ENCODE data around the gene SLC17A5.
"Not testable (repeated sequence)": the region's sequence is repeated elsewhere in the genome, so short reads cannot be mapped to it uniquely, and the experiment has no call there.

SLC17A5 gene

GRCh38 chr6:73680289-73680918 lies 26.6 kb upstream of the SLC17A5 start:
- Mint-ChIP-seq H3K36me3 (ENCODE audit: low read depth) (no peaks in the 10 kb centered on the region), H3K9me3 (peaks cover 21% of the 10 kb centered on the region), H3K27ac (no peak overlapping the region), H3K27me3 (ENCODE audit: low read depth, poor library complexity) (peaks cover 9% of the 10 kb centered on the region), H3K4me3 (no peak overlapping the region), H3K4me1 (no peaks in the 10 kb centered on the region)
- no peak for TF ChIP-seq CTCF (IDR thresholded peaks at IDR 0.05)
- no peak for DNase-seq

- not testable (repeated sequence) for H3K27me3 Mint-ChIP-seq (ENCODE audit: low read depth, poor library complexity); H3K4me1 Mint-ChIP-seq; H3K36me3 Mint-ChIP-seq (ENCODE audit: low read depth); H3K27ac Mint-ChIP-seq; H3K4me3 Mint-ChIP-seq; DNase-seq
- peaks cover 21% of the 10 kb centered on the region for H3K9me3 Mint-ChIP-seq
Measured at GRCh38 chr6:73679846-73680245, 26.1 kb upstream of the SLC17A5 start.

GRCh38 chr6:73679009-73679408 lies 25.2 kb upstream of the SLC17A5 start:
- H3K9me3 Mint-ChIP-seq: peaks cover 21% of the 10 kb centered on the region
- H3K36me3 Mint-ChIP-seq (ENCODE audit: low read depth): no peaks in the 10 kb centered on the region
- no peak overlapping the region for H3K4me3 Mint-ChIP-seq
- no peaks in the 10 kb centered on the region for H3K4me1 Mint-ChIP-seq
- H3K27me3 Mint-ChIP-seq (ENCODE audit: low read depth, poor library complexity): peaks cover 4% of the 10 kb centered on the region
- TF ChIP-seq CTCF (IDR thresholded peaks at IDR 0.05): no peak
- no peak overlapping the region for H3K27ac Mint-ChIP-seq
- no peak for DNase-seq

GRCh38 chr6:73675466-73676098 lies 21.8 kb upstream of the SLC17A5 start:
- H3K27me3 Mint-ChIP-seq (ENCODE audit: low read depth, poor library complexity): no peaks in the 10 kb centered on the region

GRCh38 chr6:73671911-73672685 lies 18.3 kb upstream of the SLC17A5 start:
- DNase-seq: no peak
- Mint-ChIP-seq H3K4me1 (no peaks in the 10 kb centered on the region), H3K27me3 (ENCODE audit: low read depth, poor library complexity) (peaks cover 16% of the 10 kb centered on the region), H3K9me3 (no peaks in the 10 kb centered on the region), H3K4me3 (no peak overlapping the region), H3K27ac (no peak overlapping the region), H3K36me3 (ENCODE audit: low read depth) (no peaks in the 10 kb centered on the region)
- no peak for TF ChIP-seq CTCF (IDR thresholded peaks at IDR 0.05)

More at GRCh38 chr6:73675466-73676098, 21.8 kb upstream of the SLC17A5 start:
- TF ChIP-seq CTCF (IDR thresholded peaks at IDR 0.05): peak; percentile 87
- Mint-ChIP-seq H3K4me3 (no peak overlapping the region), H3K36me3 (ENCODE audit: low read depth) (no peaks in the 10 kb centered on the region), H3K9me3 (no peaks in the 10 kb centered on the region), H3K27ac (no peak overlapping the region), H3K4me1 (no peaks in the 10 kb centered on the region)
- peak; percentile 84 for DNase-seq

- Mint-ChIP-seq H3K9me3 (no peaks in the 10 kb centered on the region), H3K27ac (no peak overlapping the region), H3K36me3 (ENCODE audit: low read depth) (no peaks in the 10 kb centered on the region), H3K27me3 (ENCODE audit: low read depth, poor library complexity) (peaks cover 26% of the 10 kb centered on the region), H3K4me3 (no peak overlapping the region), H3K4me1 (no peaks in the 10 kb centered on the region)
- DNase-seq: no peak
- TF ChIP-seq CTCF (IDR thresholded peaks at IDR 0.05): no peak
Measured at GRCh38 chr6:73669005-73669404, 15.2 kb upstream of the SLC17A5 start.
